IPS-18a (cell line): ENCODE measurements around the gene U2AF2.

Experiments used
- H3K27ac ChIP-seq: one replicate; pipeline ENCODE4 v1.5.1; 2013; ENCODE audit warnings: low read length
- H3K27me3 ChIP-seq: one replicate; pipeline ENCODE4 v1.6.1; 2013; ENCODE audit warnings: mild to moderate bottlenecking, low read length; ENCODE audit not compliant: control insufficient read depth, insufficient read depth
- H3K36me3 ChIP-seq: one replicate; pipeline ENCODE4 v1.6.1; 2013; ENCODE audit warnings: low read depth, low read length; ENCODE audit not compliant: control insufficient read depth
- H3K4me1 ChIP-seq: one replicate; pipeline ENCODE4 v1.6.1; 2013; ENCODE audit warnings: low read depth, low read length; ENCODE audit not compliant: control insufficient read depth
- H3K4me3 ChIP-seq: one replicate; pipeline ENCODE4 v1.5.1; 2013; ENCODE audit warnings: low read length
- H3K9ac ChIP-seq: one replicate; pipeline ENCODE4 v1.6.1; 2013; ENCODE audit warnings: mild to moderate bottlenecking, low read length, moderate library complexity
- H3K9me3 ChIP-seq: one replicate; pipeline ENCODE4 v1.6.1; 2013; ENCODE audit warnings: low read depth, low read length; ENCODE audit not compliant: control insufficient read depth

U2AF2 gene

GRCh38 chr19:55638864-55639359 is 15.9 kb upstream of the U2AF2 start:
- Histone ChIP-seq H3K4me3 (no peak overlapping the region), H3K9me3 (no peaks in the 10 kb centered on the region), H3K9ac (no peak overlapping the region), H3K27me3 (no peaks in the 10 kb centered on the region), H3K4me1 (peaks cover 7% of the 10 kb centered on the region), H3K27ac (no peak overlapping the region), H3K36me3 (no peaks in the 10 kb centered on the region)

GRCh38 chr19:55640043-55640576 is 14.7 kb upstream of the U2AF2 start:
- Histone ChIP-seq H3K9me3 (no peaks in the 10 kb centered on the region), H3K4me1 (peaks cover 7% of the 10 kb centered on the region), H3K27ac (no peak overlapping the region), H3K27me3 (no peaks in the 10 kb centered on the region), H3K4me3 (peak overlapping the region; percentile 88), H3K36me3 (peaks cover 6% of the 10 kb centered on the region), H3K9ac (peak overlapping the region; percentile 92)

GRCh38 chr19:55640577-55641425 is 14.0 kb upstream of the U2AF2 start, which contains the start of gene ZNF580:
TSS of gene ZNF580 (plus strand) at chr19:55641002. CDS start at chr19:55642509, 1,507 bp downstream.
- H3K4me1 ChIP-seq, result peaks cover 7% of the 10 kb centered on the region
- H3K27ac ChIP-seq, result peak within 1 kb of the TSS; percentile 57
- H3K36me3 ChIP-seq, result peaks cover 13% of the 10 kb centered on the region
- peak within 1 kb of the TSS; percentile 92 for H3K9ac ChIP-seq
- H3K27me3 ChIP-seq, result no peaks in the 10 kb centered on the region
- no peaks in the 10 kb centered on the region for H3K9me3 ChIP-seq
- H3K4me3 ChIP-seq, result peak within 1 kb of the TSS; percentile 88

DNA sequence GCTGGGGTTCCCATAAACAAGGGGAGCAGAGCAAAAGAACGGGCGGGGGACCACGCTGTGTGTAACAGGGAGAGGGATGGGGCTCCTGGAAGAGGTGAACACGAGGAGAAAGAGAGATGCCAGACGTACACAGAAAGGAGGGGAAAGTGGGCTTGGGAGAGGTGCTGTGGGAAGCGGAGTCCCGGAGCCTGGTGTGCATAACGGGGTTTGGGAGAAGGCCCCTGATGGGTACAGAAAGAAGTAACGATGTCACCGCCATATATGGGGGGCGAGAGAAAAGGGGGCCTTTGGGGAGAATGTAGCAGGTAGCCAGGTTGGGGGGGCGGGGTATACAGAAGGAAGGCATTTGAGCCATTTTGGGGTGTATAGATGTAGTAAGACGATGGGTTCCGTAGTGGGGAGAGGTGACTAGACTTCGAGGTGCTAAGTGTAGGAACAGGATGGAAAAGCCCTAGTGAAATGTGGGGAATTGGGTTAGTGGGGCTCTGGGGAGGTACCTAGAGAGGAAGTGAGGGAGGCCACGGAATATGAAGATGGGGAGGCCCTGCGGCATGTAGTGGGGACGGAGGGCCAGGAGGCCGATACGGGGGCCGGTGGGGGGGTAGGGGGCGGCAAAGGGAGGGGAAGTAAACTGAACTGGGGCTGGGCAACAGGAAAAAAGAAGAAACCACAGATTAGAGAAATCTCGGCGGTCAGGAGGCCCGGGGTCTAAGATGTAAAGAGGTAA is 13.2 kb upstream of the U2AF2 start:
- Histone ChIP-seq H3K36me3 (peaks cover 14% of the 10 kb centered on the region), H3K9ac (peak overlapping the region; percentile 92), H3K9me3 (no peaks in the 10 kb centered on the region), H3K4me1 (peaks cover 7% of the 10 kb centered on the region), H3K27ac (peak overlapping the region; percentile 57), H3K27me3 (no peaks in the 10 kb centered on the region), H3K4me3 (peak overlapping the region; percentile 88)

DNA sequence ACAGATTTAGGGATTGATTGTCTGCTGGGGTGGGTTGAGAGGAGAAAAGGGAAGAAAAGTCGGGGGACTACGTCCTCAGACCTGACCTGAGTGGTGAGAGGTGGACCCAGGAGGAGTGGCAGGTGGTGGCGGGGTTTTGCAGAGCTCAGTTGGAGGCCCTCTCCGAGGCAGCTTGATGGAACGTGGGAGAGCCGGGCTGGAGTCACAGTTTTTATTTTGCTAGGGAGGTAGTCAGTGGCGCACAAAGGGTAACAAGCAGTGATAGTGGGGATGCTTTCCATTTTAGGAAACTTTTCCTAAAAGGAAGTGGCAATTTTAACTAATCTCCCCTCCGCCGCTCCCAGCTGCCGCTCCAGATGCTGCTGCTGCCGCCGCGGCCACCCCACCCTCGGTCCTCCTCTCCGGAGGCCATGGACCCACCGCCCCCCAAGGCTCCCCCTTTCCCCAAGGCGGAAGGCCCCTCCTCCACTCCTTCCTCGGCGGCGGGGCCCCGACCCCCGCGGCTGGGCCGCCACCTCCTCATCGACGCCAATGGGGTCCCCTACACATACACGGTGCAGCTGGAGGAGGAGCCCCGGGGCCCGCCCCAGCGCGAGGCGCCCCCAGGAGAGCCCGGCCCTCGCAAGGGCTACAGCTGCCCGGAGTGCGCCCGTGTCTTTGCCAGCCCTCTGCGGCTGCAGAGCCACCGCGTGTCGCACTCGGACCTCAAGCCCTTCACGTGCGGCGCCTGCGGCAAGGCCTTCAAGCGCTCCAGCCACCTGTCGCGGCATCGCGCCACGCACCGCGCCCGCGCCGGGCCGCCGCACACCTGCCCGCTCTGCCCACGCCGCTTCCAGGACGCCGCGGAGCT is 12.5 kb upstream of the U2AF2 start:
- H3K4me3 ChIP-seq, result peak overlapping the region; percentile 88
- no peak overlapping the region for H3K27ac ChIP-seq
- H3K9me3 ChIP-seq, result no peaks in the 10 kb centered on the region
- H3K4me1 ChIP-seq, result peaks cover 10% of the 10 kb centered on the region
- peak overlapping the region; percentile 92 for H3K9ac ChIP-seq
- H3K27me3 ChIP-seq, result no peaks in the 10 kb centered on the region
- H3K36me3 ChIP-seq, result peaks cover 14% of the 10 kb centered on the region

GRCh38 chr19:55643003-55643886 is 11.6 kb upstream of the U2AF2 start, which contains the start of gene ZNF581:
TSS of gene ZNF581 (plus strand) at chr19:55643649. CDS start at chr19:55644572, 923 bp downstream.
- peaks cover 10% of the 10 kb centered on the region for H3K4me1 ChIP-seq
- no peaks in the 10 kb centered on the region for H3K27me3 ChIP-seq
- peak within 1 kb of the TSS; percentile 88 for H3K4me3 ChIP-seq
- H3K36me3 ChIP-seq, result peaks cover 14% of the 10 kb centered on the region
- peak within 1 kb of the TSS; percentile 92 for H3K9ac ChIP-seq
- no peaks in the 10 kb centered on the region for H3K9me3 ChIP-seq
- H3K27ac ChIP-seq, result no peak within 1 kb of the TSS

DNA sequence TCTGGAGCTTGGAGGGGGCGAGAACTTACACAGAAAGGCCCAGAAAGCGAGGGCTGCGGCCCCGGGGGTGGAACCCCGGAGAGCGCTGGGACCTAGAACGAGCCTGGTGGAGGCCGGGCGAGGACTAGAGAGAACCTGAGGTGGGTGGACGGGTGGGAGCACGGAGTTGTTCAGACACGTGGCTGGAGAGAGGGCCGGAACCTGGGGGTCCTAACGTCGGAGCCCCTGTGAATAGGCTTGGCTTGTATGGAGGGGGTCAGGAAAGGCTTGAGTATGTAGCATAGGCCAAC is 11.0 kb upstream of the U2AF2 start:
- Histone ChIP-seq H3K9me3 (no peaks in the 10 kb centered on the region), H3K36me3 (peaks cover 14% of the 10 kb centered on the region), H3K4me3 (peak overlapping the region; percentile 88), H3K27me3 (no peaks in the 10 kb centered on the region), H3K27ac (no peak overlapping the region), H3K9ac (peak overlapping the region; percentile 92), H3K4me1 (peaks cover 13% of the 10 kb centered on the region)

- Histone ChIP-seq H3K36me3 (peaks cover 14% of the 10 kb centered on the region), H3K27me3 (no peaks in the 10 kb centered on the region), H3K9me3 (no peaks in the 10 kb centered on the region), H3K4me1 (peaks cover 13% of the 10 kb centered on the region), H3K4me3 (peak overlapping the region; percentile 88), H3K27ac (no peak overlapping the region), H3K9ac (peak overlapping the region; percentile 92)
These were observed 10.5 kb upstream of the U2AF2 start for GRCh38 chr19:55644191-55644833.

GRCh38 chr19:55644842-55645511 is 9.9 kb upstream of the U2AF2 start:
- H3K27ac ChIP-seq, result no peak overlapping the region
- no peaks in the 10 kb centered on the region for H3K27me3 ChIP-seq
- H3K9me3 ChIP-seq, result no peaks in the 10 kb centered on the region
- H3K4me1 ChIP-seq, result peaks cover 13% of the 10 kb centered on the region
- H3K4me3 ChIP-seq, result peak overlapping the region; percentile 88
- no peak overlapping the region for H3K9ac ChIP-seq
- H3K36me3 ChIP-seq, result peaks cover 14% of the 10 kb centered on the region
